HepG2 (cell line): Measurements from ENCODE around the gene NPPB. TPM values are rescaled to one million over a fixed set of nuclear protein-coding genes. Genes with fewer than 3 reads are reported as not detected.

Experiments used
- ATAC-seq: fragments of 200-7000 bp; cut with Tn5 transposase; 3 replicates; pipeline ENCODE4 v1.9.1; 2020; ENCODE audit warnings: mild to moderate bottlenecking, moderate library complexity
- BruUV-seq: library from RNA; stranded (reverse); fragments of 400-500 nt; replicated peaks from 2 replicates; lab custom pipeline; 2021; lab: Mats Ljungman, UMichigan
- CTCF ChIA-PET: fragments of 300-600 bp; formaldehyde crosslinking; extraction: SDS; loops from one replicate; lab custom pipeline; 2021; ENCODE audit warnings: low total read pairs, inconsistent platforms, low intra/inter-chr PET ratio; lab: Yijun Ruan, JAX
- POLR2A ChIA-PET: fragments of 350-600 bp; sonication (Branson Sonifier 250); formaldehyde crosslinking; loops from one replicate; lab custom pipeline; 2020; ENCODE audit warnings: antibody characterized with exemption, inconsistent platforms; lab: Yijun Ruan, JAX
- DNase-seq: peaks from one replicate; pipeline ENCODE4 v3.0.0-alpha.2; 2015; ENCODE audit warnings: low spot score
- FAIRE-seq: peaks from 3 replicates; lab custom pipeline; 2011; peaks lifted over from hg19 to GRCh38; lab: Jason Lieb, UNC
- H2AFZ ChIP-seq: one replicate; pipeline ENCODE4 v1.6.1; 2011; ENCODE audit warnings: low read length, inconsistent platforms
- H3K27ac ChIP-seq: fragments of 300-600 bp; 3 replicates; pipeline ENCODE4 v1.8.0; 2011; ENCODE audit warnings: mixed run types, mild to moderate bottlenecking, mixed read lengths, low read length, inconsistent platforms; ENCODE audit not compliant: insufficient read depth; ENCODE audit errors: extremely low read length
- H3K27me3 ChIP-seq, 2 experiments: fragments of 200-600 bp in 1 of 2; 2 replicates in 1 of 2; 3 replicates in 1 of 2; pipeline versions ENCODE4 v1.6.0 to v1.8.0; 2011; ENCODE audit warnings: low read length in 2 of 2, mild to moderate bottlenecking in 2 of 2, moderate library complexity in 2 of 2, inconsistent platforms in 1 of 2; ENCODE audit not compliant: insufficient read depth in 2 of 2, control insufficient read depth in 1 of 2
- H3K36me3 ChIP-seq, 2 experiments: fragments of 200-600 bp in 1 of 2; replicated peaks in 1 of 2; 2 replicates in 1 of 2; 3 replicates in 1 of 2; pipeline versions ENCODE4 v1.5.1 to v1.8.0; 2011; ENCODE audit warnings: low read length in 2 of 2, inconsistent platforms in 1 of 2; ENCODE audit not compliant: insufficient read depth in 2 of 2, control insufficient read depth in 1 of 2
- H3K4me1 ChIP-seq: 2 replicates; pipeline ENCODE4 v1.5.1; 2012; ENCODE audit warnings: low read length, inconsistent platforms; ENCODE audit not compliant: insufficient read depth
- H3K4me2 ChIP-seq: 2 replicates; pipeline ENCODE4 v1.6.0; 2011; ENCODE audit warnings: low read depth, low read length, inconsistent platforms
- H3K4me3 ChIP-seq, 3 experiments: fragments of 200-600 bp in 1 of 3; sonication (generic), shearing (Covaris generic) in 1 of 3; replicated peaks in 1 of 3; 2 replicates each; pipeline ENCODE4 v1.5.1; 2011 to 2016; ENCODE audit warnings: low read length in 3 of 3, inconsistent platforms in 2 of 3, low read depth in 2 of 3, mild to moderate bottlenecking in 2 of 3, control low read depth in 1 of 3, mixed read lengths in 1 of 3; ENCODE audit not compliant: insufficient read depth in 1 of 3
- H3K79me2 ChIP-seq: one replicate; pipeline ENCODE4 v1.6.1; 2011; ENCODE audit warnings: low read length, inconsistent platforms; ENCODE audit not compliant: insufficient read depth
- H3K9ac ChIP-seq: 2 replicates; pipeline ENCODE4 v1.6.0; 2011; ENCODE audit warnings: mild to moderate bottlenecking, low read depth, low read length, inconsistent platforms; ENCODE audit not compliant: insufficient read depth
- H3K9me3 ChIP-seq: 2 replicates; pipeline ENCODE4 v1.5.1; 2012; ENCODE audit warnings: mild to moderate bottlenecking, low read length
- H4K20me1 ChIP-seq: 2 replicates; pipeline ENCODE4 v1.6.0; 2011; ENCODE audit warnings: inconsistent platforms, mild to moderate bottlenecking, low read length, moderate library complexity; ENCODE audit not compliant: insufficient read depth
- ATF3 ChIP-seq: sonication (generic); formaldehyde crosslinking; IDR thresholded peaks from 2 replicates; pipeline ENCODE4 v1.4.0; 2020; ENCODE audit warnings: missing genetic modification reagents
- GTF3A ChIP-seq: sonication (generic); formaldehyde crosslinking; conservative IDR thresholded peaks from 2 replicates; pipeline ENCODE4 v1.4.0; 2020; ENCODE audit warnings: mild to moderate bottlenecking, missing genetic modification reagents
- STAT6 ChIP-seq: sonication (generic); formaldehyde crosslinking; IDR thresholded peaks from 2 replicates; pipeline ENCODE4 v1.4.0; 2020; ENCODE audit warnings: missing genetic modification reagents, mild to moderate bottlenecking, borderline replicate concordance
- ZNF30 ChIP-seq: sonication (generic); formaldehyde crosslinking; IDR thresholded peaks from 2 replicates; pipeline ENCODE4 v1.5.0; 2020; ENCODE audit warnings: mild to moderate bottlenecking, missing genetic modification reagents
- ZNF678 ChIP-seq: sonication (generic); formaldehyde crosslinking; IDR thresholded peaks from 2 replicates; pipeline ENCODE4 v1.4.0; 2020; ENCODE audit warnings: mild to moderate bottlenecking, missing genetic modification reagents
- WGBS: methylation state at CpG from one replicate; pipeline ENCODE4 v1.1.6; 2017; ENCODE audit warnings: low lambda C conversion rate; 5-methylcytosine and 5-hydroxymethylcytosine counted together
- in situ Hi-C: cut with HindIII; loops from 2 replicates; pipeline ENCODE4 v1.10.0; 2017; ENCODE audit warnings: low pct_unique_long_range_greater_than_20kb; ENCODE audit not compliant: extremely low pct_ligation_motif_present
- intact Hi-C: fragments of 100-400 bp; cut with micrococcal nuclease; formaldehyde crosslinking; loops from one replicate; pipeline ENCODE4 v1.10.0; 2022; ENCODE audit not compliant: unreplicated experiment
- polyA plus RNA-seq, 8 experiments: library from polyadenylated mRNA; depleted of rRNA in 3 of 8; stranded (reverse) in 7 of 8; unstranded in 1 of 8; fragments of >200 nt; fragmentation: Illumina TruSeq in 4 of 8; extraction: Trizol in 4 of 8; gene quantifications; 2 replicates each; pipeline versions ENCODE4 v1.2.1 to v1.2.3, GENCODE V29; 2011 to 2016; ENCODE audit warnings: low read depth in 4 of 8, missing spikeins in 1 of 8, mixed read lengths in 1 of 8; ENCODE audit not compliant: insufficient read depth in 1 of 8
- total RNA-seq, 5 experiments: library from RNA; depleted of rRNA; stranded (reverse); fragments of >200 nt; fragmentation: Illumina TruSeq; extraction: Trizol; gene quantifications; 2 replicates each; pipeline ENCODE4 v1.2.3, GENCODE V29; 2016; ENCODE audit warnings: low read depth in 1 of 5
- TF ChIP-seq, protein P1 (sequence below): sonication (generic); formaldehyde crosslinking; IDR thresholded peaks from 2 replicates; pipeline ENCODE4 v1.5.1; 2020; ENCODE audit warnings: mild to moderate bottlenecking, missing genetic modification reagents, moderate library complexity
- TF ChIP-seq, protein P2 (sequence below), 2 experiments: sonication (generic) in 1 of 2; formaldehyde crosslinking in 1 of 2; IDR thresholded peaks; 2 replicates each; pipeline versions ENCODE4 v1.4.0 to v1.6.1; 2016 to 2020; ENCODE audit warnings: borderline replicate concordance in 1 of 2, low read depth in 1 of 2, mild to moderate bottlenecking in 1 of 2, missing genetic modification reagents in 1 of 2
- TF ChIP-seq, protein P3 (sequence below): sonication (generic); formaldehyde crosslinking; IDR thresholded peaks from 2 replicates; pipeline ENCODE4 v1.8.1; 2023; ENCODE audit warnings: mild to moderate bottlenecking, moderate library complexity, missing genetic modification reagents

Gene NPPB
- total and polyA plus RNA-seq, 2 of the 13 experiments (the other 11 are each of a cell fraction or from before 2014, with no cell fraction given) = 1.9 TPM; not detected in 1

DNA sequence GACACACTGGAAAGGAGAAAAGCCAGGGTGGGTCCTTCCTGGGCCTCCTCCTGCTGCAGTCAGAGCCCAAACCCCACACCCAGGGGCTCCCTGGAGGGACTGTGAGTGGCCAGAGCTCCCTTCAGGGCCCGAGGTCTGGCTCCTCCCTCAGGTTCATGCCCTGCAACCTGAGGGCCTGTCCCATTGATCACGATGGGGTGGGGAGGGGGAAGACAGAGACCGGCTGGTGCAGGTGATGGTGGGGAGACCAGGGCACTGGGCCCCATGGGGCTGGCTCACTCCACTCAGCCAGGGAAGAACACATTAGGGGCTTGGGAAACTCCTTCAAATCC is 30.1 kb upstream of the NPPB start (continued):
- TF ChIP-seq, protein P1, sequence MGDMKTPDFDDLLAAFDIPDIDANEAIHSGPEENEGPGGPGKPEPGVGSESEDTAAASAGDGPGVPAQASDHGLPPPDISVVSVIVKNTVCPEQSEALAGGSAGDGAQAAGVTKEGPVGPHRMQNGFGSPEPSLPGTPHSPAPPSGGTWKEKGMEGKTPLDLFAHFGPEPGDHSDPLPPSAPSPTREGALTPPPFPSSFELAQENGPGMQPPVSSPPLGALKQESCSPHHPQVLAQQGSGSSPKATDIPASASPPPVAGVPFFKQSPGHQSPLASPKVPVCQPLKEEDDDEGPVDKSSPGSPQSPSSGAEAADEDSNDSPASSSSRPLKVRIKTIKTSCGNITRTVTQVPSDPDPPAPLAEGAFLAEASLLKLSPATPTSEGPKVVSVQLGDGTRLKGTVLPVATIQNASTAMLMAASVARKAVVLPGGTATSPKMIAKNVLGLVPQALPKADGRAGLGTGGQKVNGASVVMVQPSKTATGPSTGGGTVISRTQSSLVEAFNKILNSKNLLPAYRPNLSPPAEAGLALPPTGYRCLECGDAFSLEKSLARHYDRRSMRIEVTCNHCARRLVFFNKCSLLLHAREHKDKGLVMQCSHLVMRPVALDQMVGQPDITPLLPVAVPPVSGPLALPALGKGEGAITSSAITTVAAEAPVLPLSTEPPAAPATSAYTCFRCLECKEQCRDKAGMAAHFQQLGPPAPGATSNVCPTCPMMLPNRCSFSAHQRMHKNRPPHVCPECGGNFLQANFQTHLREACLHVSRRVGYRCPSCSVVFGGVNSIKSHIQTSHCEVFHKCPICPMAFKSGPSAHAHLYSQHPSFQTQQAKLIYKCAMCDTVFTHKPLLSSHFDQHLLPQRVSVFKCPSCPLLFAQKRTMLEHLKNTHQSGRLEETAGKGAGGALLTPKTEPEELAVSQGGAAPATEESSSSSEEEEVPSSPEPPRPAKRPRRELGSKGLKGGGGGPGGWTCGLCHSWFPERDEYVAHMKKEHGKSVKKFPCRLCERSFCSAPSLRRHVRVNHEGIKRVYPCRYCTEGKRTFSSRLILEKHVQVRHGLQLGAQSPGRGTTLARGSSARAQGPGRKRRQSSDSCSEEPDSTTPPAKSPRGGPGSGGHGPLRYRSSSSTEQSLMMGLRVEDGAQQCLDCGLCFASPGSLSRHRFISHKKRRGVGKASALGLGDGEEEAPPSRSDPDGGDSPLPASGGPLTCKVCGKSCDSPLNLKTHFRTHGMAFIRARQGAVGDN (CRISPR knock-in tag) = peak; percentile 52

- Histone ChIP-seq H2AFZ (no peak overlapping the region), H3K9me3 (no peaks in the 10 kb centered on the region), H3K79me2 (no peaks in the 10 kb centered on the region), H3K27me3 (peaks cover 0 to 5% of the 10 kb centered on the region in 2 experiments; a peak in 1 of 5 replicates), H3K4me1 (peaks cover 65% of the 10 kb centered on the region), H3K4me2 (no peak overlapping the region), H3K36me3 (no peaks in the 10 kb centered on the region), H3K27ac (no peak overlapping the region), H4K20me1 (no peaks in the 10 kb centered on the region), H3K4me3 (no peak overlapping the region), H3K9ac (no peak overlapping the region)
- no peak for FAIRE-seq
- no TSS peak for BruUV-seq
- 59% methylated on average over 9 of the region's 15 CpGs for WGBS
- ATAC-seq = no peak
- in situ Hi-C loops (no loop called here), intact Hi-C loops (no loop called here)
- ChIA-PET POLR2A (interaction anchor here (0.8 kb wide), 1 partner anchor 19 kb away, joined by 3 read pairs; no protein-coding TSS in a partner anchor), CTCF (no interaction called here)
- no peak for DNase-seq
- TF ChIP-seq GTF3A (CRISPR knock-in tag) = no peak
- no peak for TF ChIP-seq STAT6 (CRISPR knock-in tag)
- no peak for TF ChIP-seq ATF3
- TF ChIP-seq ZNF30 (CRISPR knock-in tag) = no peak
- TF ChIP-seq, protein P2, sequence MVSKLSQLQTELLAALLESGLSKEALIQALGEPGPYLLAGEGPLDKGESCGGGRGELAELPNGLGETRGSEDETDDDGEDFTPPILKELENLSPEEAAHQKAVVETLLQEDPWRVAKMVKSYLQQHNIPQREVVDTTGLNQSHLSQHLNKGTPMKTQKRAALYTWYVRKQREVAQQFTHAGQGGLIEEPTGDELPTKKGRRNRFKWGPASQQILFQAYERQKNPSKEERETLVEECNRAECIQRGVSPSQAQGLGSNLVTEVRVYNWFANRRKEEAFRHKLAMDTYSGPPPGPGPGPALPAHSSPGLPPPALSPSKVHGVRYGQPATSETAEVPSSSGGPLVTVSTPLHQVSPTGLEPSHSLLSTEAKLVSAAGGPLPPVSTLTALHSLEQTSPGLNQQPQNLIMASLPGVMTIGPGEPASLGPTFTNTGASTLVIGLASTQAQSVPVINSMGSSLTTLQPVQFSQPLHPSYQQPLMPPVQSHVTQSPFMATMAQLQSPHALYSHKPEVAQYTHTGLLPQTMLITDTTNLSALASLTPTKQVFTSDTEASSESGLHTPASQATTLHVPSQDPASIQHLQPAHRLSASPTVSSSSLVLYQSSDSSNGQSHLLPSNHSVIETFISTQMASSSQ (IDR thresholded peaks at IDR 0.05; ENCODE audit: low read depth) = no peak
- TF ChIP-seq, protein P2 (CRISPR knock-in tag; IDR thresholded peaks at IDR 0.05; ENCODE audit: borderline replicate concordance) = no peak
- TF ChIP-seq ZNF678 = no peak
- TF ChIP-seq, protein P3, sequence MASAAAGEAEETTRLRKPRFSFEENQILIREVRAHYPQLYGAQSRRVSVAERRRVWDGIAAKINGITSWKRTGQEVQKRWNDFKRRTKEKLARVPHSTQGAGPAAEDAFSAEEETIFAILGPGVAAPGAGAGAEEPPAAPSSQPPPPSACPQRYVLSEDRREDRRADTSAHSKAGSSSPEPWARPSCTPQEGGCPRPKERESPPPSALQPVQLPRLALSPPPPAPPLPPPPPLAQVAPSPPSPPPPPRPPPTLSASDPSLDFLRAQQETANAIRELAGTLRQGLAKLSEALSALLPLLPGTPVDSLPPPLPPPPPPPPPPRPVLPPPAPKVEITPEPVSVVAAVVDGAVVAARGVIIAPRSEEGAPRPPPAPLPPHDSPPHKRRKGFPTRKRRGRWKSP = no peak
Observed at GRCh38 chr1:11888206-11888876, 29.6 kb upstream of the NPPB start.
